Measurements from ENCODE around the gene MSX1.

The MSX1 gene

GRCh38 chr4:4872314-4872903, 12.9 kb downstream of the MSX1 start:
- peak overlapping the region; percentile 1 for H3K4me3 Mint-ChIP-seq
- no peaks in the 10 kb centered on the region for H3K36me3 Mint-ChIP-seq (ENCODE audit: low read depth)
- no peak for TF ChIP-seq CTCF (IDR thresholded peaks at IDR 0.05)
- peaks cover 12% of the 10 kb centered on the region for H3K27me3 Mint-ChIP-seq (ENCODE audit: low read depth, poor library complexity)
- H3K9me3 Mint-ChIP-seq: no peaks in the 10 kb centered on the region
- no peak overlapping the region for H3K27ac Mint-ChIP-seq
- peaks cover 39% of the 10 kb centered on the region for H3K4me1 Mint-ChIP-seq
- DNase-seq: peak; percentile 62

- no peaks in the 10 kb centered on the region for H3K36me3 Mint-ChIP-seq (ENCODE audit: low read depth)
- DNase-seq: no peak
- H3K9me3 Mint-ChIP-seq: no peaks in the 10 kb centered on the region
- peak overlapping the region; percentile 1 for H3K4me3 Mint-ChIP-seq
- H3K4me1 Mint-ChIP-seq: peaks cover 39% of the 10 kb centered on the region
- TF ChIP-seq CTCF (IDR thresholded peaks at IDR 0.05): no peak
- H3K27me3 Mint-ChIP-seq (ENCODE audit: low read depth, poor library complexity): peaks cover 12% of the 10 kb centered on the region
- H3K27ac Mint-ChIP-seq: no peak overlapping the region
Observed at GRCh38 chr4:4873203-4873602, 13.7 kb downstream of the MSX1 start.

- H3K36me3 Mint-ChIP-seq (ENCODE audit: low read depth): no peaks in the 10 kb centered on the region
- no peaks in the 10 kb centered on the region for H3K9me3 Mint-ChIP-seq
- H3K27ac Mint-ChIP-seq: no peak overlapping the region
- peaks cover 39% of the 10 kb centered on the region for H3K4me1 Mint-ChIP-seq
- H3K4me3 Mint-ChIP-seq: no peak overlapping the region
- H3K27me3 Mint-ChIP-seq (ENCODE audit: low read depth, poor library complexity): peaks cover 21% of the 10 kb centered on the region
- no peak for TF ChIP-seq CTCF (IDR thresholded peaks at IDR 0.05)
- DNase-seq: no peak
Observed at GRCh38 chr4:4874254-4874653, 14.8 kb downstream of the MSX1 start.

- no peak for TF ChIP-seq CTCF (IDR thresholded peaks at IDR 0.05)
- Mint-ChIP-seq H3K27ac (no peak overlapping the region), H3K4me1 (peaks cover 39% of the 10 kb centered on the region), H3K36me3 (ENCODE audit: low read depth) (no peaks in the 10 kb centered on the region), H3K27me3 (ENCODE audit: low read depth, poor library complexity) (peaks cover 21% of the 10 kb centered on the region), H3K9me3 (no peaks in the 10 kb centered on the region), H3K4me3 (no peak overlapping the region)
- DNase-seq: peak; percentile 49
Observed at GRCh38 chr4:4875147-4875546, 15.7 kb downstream of the MSX1 start.

GRCh38 chr4:4875611-4876010, 16.1 kb downstream of the MSX1 start:
- H3K27ac Mint-ChIP-seq: no peak overlapping the region
- H3K36me3 Mint-ChIP-seq (ENCODE audit: low read depth): no peaks in the 10 kb centered on the region
- no peak overlapping the region for H3K4me3 Mint-ChIP-seq
- peaks cover 21% of the 10 kb centered on the region for H3K27me3 Mint-ChIP-seq (ENCODE audit: low read depth, poor library complexity)
- no peak for DNase-seq
- peaks cover 39% of the 10 kb centered on the region for H3K4me1 Mint-ChIP-seq
- no peak for TF ChIP-seq CTCF (IDR thresholded peaks at IDR 0.05)
- no peaks in the 10 kb centered on the region for H3K9me3 Mint-ChIP-seq

- Mint-ChIP-seq H3K36me3 (ENCODE audit: low read depth) (no peaks in the 10 kb centered on the region), H3K27ac (no peak overlapping the region), H3K4me3 (no peak overlapping the region), H3K9me3 (no peaks in the 10 kb centered on the region), H3K4me1 (peaks cover 47% of the 10 kb centered on the region), H3K27me3 (ENCODE audit: low read depth, poor library complexity) (peaks cover 24% of the 10 kb centered on the region)
- no peak for DNase-seq
- TF ChIP-seq CTCF (IDR thresholded peaks at IDR 0.05): no peak
Observed at GRCh38 chr4:4876945-4877661, 17.6 kb downstream of the MSX1 start.

Measured in nephron progenitor cell (in vitro differentiated cells).